HG03159 (cell line): ENCODE data around the gene STPG3.

ENCODE experiments used
- ATAC-seq: cut with Tn5 transposase; IDR thresholded peaks from one replicate; pipeline ENCODE4 v1.9.1; 2021; ENCODE audit warnings: mild to moderate bottlenecking, moderate library complexity; ENCODE audit not compliant: unreplicated experiment

STPG3 gene

DNA sequence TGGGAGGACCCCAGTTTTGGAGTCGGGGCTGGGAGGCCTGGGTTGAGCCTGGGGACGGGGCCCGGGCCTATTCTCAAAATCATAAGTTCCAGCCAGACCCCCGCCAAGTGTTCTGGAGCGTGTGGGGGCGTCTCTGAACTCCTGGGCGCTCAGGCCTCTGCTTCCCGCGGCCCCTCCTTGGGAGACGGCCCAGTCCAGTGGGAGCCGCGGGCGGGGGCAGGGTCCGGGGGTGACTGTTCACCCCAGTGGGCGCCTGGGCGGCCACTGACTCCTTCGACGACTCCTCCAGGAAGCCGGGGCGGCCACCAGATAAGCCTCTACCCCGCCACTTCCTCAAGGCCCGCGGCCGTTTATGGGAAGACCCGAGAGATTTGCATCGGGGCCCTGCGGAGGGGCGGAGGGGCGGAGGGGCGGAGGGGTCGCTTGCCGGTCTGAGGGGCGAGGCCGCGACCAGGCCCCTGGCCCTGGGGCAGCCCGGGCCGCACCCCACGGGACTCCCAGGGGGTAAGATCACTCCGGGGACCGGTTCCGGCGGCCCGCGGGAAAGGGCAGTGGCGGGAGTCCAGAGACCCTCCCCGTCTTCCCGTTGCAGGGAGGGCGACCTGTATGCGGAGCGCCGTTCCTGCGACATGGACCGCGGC is 27.1 kb downstream of the STPG3 start:
- ATAC-seq, result no peak

DNA sequence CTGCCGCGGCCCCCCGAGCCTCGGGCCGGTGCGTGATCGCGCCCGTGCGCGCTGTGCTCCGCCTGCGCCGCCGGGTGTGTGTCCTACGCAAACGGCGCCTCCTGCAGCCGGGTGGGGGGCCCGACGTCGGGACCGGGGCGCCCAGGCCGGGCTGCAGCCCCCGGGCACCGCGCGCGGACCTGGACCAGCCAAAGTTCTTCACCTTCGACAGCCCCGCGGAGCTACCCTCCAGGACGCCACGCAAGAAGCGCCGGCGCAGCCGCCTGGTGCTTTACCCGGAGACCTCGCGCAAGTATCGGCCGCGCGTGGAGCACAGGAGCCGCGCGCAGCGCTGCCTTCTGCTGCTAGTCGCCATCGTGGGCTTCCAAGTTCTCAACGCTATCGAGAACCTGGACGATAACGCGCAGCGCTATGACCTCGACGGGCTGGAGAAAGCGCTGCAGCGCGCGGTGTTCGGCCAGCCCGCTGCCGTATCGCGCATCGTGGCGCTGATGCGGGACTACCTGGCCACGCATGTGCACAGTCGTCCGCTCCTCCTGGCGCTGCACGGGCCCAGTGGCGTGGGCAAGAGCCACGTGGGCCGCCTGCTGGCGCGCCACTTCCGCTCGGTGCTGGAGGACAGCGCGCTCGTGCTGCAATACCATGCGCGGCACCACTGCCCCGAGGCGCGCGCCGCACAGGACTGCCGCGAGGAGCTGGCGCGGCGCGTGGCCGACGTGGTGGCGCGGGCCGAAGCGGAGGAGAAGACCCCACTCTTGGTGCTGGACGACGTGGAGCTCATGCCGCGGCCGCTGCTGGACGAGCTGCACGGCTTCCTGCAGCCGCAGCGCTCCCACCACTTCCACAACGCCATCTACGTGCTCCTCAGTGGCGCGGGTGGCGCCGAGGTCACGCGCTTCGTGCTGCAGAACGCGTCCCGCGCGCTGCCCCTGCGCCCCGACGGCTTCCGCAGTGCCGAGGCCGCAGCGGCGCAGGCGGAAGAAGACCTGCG is 27.9 kb downstream of the STPG3 start:
- ATAC-seq, result no peak

DNA sequence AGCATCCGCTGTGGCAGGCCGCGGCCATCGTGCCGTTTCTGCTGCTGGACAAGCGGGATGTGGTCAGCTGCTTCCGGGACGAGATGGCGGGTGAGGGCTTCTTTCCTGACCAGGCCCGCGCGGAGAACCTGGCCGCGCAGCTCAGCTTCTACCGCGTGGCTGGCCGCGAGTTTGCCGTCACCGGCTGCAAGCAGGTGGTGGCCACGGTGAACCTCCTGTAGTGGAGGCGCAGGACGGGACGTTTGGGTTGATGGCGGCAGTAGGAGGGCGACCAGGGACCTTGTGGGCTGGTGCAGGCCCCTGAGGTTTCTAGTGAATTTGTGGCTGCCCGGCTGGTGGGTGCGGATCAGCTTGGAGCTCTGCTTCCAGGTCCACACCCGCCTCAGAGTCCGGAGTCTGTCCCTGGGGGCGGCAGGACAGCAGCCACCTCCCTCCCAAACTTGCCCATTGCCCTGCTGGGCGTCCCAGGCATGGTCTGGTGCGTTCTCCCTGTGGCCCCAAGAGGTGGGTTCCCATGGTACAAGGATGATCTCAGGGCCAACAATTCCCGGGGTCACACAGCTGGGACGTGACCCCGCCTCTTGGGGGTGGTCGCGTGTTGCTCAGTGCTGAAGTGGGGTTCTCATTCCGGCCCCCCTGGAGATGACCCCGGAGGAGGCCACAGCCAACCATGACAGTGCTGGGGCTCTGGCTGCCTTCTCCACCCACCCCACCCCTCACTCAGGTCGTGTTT is 28.8 kb downstream of the STPG3 start:
- no peak for ATAC-seq

DNA sequence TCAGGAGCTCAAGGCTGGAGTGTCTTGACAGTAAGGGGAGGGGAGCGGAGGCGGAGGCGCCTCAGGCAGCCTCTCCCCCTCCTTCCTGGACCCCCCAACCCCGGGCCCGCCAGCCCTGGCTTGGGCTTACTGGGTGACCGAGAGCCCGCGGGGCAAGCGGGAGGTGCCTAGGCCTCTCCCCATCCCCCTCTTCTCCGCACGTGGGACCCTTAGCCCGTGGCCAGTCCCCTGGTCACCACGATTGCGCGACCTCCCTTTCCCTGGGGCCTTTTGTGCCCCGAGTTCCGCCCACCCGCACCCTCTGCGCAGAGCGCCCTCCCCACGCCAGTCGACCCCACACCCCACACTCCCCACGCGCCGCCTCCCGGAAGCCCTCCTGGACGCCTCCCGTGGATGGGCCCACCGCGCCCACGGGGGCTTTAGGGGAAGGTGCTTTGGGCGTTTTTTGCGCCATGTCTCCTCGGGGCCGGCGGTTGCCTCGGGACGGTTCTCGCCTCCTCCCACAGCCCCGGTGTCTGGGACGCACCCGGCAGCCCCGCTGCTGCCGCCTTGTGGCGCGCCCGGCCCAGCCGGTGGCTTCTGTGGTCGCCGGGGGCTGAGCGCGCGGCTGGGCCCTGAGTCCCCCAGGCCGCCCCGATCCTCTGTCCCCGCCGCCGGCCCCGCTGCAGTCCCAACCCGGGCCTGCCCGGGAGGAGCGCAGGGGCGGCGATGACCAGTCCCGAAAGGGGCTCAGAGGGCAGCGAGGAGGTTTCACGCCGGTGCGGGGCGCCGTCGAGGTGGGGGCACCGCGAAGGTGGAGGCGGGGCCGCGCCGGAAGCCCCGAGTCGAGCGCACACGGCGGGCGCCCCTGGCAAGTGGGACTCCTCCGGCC is 29.6 kb downstream of the STPG3 start:
- ATAC-seq, result no peak

DNA sequence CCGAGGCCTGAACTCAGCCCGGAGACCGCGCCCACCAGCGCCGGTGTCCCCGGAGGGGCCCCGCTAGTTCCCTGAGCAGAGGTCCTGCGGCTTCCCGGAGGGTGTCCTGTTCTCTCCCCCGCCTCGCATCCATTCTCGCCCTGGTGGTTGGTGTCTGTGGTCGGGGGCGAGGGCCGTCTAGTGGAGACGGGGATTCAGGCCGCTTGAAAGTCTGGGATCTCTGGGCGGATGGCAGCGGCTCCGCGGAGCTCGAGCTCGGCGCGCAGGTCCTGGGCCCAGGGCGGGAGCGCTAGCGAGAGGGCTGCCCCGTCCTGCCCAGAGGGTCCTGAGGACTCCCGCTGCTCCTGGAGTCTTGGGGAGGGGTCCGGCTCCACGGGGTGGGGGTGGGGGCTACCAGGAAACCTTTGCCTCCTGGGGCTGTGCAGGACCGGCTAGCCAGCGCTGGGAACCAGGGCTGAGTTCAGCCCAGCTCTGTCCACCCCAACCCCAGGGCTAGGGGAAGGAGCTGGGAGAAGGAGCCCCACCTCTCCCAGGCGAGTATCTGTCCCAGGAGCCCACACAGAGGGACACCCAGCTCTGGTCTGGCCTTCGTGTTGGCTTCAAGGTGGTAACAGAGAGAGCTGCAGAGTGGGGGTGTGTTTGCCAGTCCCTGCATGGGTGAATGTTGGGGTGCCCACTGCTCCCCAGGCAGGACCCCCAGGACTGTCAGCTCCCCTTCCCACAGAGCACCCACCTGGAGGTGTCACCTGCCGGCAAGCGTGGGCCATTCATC is 30.4 kb downstream of the STPG3 start:
- ATAC-seq, result no peak

DNA sequence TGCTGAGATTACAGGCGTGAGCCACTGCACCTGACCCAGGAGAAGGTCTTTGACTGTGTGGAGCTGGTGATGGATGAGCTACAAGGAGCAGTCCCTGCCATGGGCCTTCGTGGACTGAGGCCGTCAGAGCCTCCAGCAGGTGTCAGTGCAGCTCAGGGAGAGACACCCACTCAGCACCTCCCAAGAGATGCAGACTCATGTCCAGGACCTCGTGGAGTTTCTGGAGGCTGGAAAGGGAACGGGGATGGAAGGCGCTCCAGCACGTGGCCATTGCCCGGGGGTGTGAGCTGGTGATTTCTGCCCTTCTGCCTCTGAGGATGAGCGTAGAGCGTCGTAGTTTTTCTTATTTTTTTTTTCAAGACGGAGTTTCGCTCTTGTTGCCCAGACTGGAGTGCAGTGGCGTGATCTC is 35.9 kb downstream of the STPG3 start:
- ATAC-seq, result no peak

DNA sequence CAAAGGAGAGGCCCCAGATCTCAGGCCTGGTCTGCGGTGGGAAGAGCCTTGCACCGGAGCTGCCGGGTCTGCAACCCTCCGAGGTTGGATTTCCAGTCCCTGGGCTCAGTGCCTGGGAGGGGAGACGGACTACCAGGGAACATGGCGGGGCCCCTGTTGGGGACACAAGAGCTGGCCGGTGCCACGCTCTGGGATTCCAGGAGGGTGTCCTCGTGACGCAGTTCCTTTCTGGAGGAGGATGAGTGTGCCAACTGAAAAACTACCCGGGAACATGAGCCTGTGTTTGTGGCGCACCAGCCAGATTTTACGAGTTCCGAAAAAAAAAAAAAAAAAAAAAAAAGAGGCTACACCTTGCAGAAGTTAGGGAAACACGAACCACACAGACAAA is 42.0 kb downstream of the STPG3 start:
- ATAC-seq, result no peak

DNA sequence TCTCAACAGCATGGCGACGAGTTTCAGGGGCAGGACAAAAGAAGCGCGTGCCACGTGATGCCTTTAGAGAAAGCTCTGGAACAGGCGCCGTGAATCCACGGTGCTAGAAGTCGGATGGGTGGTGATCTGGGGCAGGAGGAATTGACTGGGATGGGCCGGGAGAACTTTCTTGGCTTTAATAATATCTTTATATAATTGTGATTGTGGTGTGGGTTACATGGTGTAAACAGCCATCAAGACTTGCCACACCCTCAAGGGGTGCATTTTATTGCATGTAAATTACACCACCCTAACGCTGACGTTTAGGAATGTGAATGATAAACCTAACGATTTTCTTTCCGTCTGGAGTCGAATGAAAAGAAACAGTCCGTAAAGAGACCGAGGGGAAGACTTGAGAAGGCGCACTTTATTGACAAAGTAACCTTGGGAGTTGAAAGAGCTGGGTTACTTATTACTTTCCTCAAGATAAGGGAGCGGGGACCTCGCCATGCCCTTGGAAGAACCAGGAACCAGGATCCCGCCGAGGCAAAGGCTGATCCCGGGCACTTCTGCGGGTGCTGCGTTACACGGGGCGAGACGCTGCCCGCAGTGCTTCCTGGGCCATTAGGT is 42.5 kb downstream of the STPG3 start:
- no peak for ATAC-seq

DNA sequence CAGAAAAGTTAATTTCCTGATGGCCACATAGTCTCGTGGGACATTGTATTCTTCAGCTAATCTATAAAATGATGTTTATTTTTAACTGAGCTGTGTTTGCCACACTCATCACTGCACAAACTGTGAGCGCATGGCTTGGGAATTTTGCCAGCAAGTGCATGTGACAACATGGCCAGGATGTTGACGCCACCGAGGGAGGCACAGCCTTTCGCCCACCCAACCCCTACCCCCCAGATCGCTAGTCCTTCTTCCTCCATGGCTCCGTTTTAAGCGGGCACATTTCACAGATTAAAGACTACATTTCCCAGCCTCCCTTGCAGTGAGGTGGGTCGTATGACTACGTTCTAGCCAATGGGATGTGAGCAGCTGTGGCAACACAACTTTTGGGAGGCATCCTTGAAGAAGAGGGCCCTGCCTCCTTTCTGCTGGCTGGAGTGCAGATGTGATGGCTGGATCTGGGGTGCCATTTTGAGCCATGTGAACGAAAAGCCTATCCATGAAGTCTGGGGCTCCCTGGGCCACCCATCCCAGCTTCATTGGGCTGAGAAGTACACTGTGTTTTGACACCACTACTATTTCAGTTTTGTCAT is 43.1 kb downstream of the STPG3 start:
- ATAC-seq, result no peak

DNA sequence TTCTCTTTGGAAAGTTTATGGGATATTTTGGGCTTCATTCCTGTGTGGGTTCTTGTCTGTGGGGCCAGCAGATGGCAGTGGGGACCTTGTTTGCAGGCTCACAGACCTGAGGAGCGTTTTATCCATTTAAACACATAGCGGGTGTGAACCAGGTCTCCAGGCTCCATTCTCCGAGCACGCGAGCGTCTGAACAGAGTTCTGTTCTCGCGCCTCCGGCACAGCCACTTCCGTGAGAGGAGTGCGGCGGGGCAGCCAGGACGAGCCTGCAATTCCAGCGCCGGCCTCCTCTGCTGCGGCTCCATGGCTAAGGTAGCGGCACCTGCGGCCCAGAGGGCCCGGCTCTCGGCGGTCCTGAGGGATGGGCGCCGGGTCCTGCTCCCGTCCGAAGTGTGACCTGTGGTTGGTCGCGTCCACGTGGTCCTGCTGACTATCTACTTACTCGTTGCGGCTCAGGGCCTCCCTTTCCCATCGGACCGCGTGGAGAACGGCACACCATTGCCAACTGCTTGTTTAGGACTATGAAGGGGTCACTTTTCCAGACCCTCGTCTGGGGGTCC is 43.7 kb downstream of the STPG3 start:
- no peak for ATAC-seq

DNA sequence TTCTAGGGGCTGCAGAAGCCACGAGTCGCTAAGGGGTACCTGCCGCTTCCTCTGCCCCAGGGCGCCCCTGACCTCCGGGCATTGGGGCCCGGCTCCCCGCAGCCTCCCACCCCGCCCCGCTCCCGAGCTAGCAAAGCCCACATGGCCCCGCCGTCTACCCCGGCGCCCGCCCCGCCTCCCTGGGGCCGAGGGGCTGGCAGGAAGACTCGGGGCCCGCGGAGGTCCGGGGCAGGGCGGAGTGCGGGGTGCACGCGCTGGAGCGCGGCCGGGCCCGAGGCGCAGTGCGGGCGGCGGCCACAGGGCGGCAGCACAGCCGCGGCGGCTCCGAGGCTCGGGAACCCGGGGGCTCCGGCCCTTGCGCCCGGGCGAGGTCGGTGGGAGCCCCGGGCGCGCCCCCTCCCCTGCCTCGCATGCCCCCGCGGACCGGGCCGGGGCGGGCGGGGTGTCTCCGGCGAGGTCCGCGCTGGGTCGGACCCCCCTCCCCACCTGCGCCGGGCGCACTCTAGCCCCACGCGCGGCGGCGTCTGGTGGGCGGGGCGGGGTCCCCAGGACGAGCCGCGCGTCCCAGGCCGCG is 44.2 kb downstream of the STPG3 start:
- no peak for ATAC-seq

DNA sequence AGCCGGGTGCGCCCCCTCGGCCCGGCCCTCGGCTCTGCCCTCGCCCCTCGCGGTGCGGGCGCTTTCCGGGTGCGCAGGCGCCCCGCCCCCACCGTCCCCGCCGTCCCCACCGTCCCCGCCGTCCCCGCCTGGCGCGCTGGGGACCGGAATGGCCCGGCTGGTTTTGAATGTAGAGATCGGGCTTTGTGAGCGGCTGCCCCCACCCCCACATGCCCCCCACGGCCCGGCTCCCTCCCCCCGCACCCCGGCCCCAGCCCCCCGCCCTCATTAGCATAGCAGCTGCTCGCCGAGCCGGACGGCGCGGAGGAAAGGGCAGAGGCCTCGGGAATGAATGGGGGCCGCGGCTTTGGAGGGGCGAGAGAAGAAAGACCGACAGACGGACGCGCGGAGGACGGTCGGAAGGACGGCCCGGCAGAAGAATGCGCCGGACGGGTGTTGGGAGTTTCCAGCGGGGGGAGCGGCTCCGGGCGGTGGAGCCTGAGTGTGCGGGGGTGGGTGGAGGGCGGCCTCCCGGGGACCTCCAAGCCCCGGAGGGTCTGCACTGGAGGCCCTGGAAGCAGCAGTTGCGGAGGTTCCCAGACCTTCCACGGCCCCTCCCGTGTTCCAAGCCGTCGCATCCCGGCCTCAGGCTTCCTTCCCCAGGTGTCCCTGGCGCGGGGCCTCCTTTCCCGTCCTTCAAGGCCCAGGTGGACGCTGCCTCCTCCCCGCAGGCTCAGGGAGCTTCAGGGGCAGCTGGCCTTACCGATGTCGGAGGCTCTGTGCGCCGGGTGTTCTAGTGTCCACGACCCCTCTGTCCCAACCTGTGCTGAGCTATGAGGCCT is 45.0 kb downstream of the STPG3 start:
- no peak for ATAC-seq

DNA sequence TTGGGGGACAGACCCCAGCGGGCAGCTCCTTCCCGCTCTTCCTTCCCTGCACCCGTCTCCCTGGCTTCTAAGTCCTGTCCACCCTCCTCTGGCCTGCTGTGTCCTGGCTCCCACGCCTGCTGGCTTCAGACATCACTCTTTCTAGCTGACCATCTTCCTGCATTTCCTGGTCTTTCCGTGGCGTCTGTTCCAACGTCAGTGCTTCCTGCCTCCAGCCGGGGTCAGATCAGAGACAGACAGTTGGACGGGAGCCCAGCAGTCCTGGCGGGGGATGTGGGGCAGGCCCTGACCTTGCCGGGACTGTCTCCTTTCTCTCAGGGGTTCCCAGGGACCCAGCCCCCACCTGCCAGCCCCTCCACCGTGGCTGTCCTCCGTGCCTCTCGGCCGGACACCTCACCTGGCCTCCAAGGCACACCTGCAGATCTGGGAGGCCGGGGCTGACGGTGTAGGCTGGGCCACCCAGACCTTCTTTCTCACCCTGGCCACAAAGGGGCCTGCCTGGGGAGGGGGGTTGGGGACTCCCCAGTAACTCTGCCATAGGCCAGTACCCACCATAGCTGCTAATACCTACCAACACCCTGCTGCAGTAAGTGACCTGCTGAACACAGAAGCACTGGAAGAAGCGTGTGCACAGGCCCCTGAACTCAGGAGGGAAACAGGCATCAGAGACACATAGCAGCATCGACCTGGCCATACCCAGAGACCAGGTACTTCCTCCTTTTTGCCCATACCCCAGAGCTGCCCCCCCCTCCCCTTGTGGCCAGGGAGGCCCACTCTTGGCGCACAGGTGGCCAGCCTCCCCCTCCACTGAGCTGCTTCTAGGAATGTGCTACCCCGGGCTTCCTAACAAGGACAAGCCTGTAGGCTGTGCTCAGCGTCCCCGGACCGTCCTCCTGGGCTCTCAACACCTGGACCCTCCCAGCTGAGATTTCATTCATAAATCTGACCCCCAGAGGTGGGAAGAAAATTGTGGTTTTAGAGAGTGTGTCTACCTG is 45.9 kb downstream of the STPG3 start:
- ATAC-seq, result no peak

DNA sequence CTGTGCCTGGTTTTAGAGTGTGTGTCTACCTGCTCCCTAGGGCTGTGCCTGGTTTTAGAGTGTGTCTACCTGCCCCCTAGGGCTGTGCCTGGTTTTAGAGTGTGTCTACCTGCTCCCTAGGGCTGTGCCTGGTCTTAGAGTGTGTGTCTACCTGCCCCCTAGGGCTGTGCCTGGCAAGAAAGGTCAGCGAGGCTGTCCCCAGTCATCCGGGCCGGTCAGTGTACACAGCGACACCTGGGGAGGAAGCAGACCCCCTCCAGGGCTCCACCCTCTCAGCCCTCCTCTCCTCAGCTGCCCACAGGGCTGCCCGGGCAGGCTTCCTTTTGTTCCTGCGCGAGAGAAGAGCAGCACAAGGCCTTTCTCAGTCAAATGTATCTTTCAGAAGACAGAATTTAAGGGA is 46.9 kb downstream of the STPG3 start:
- ATAC-seq, result no peak

DNA sequence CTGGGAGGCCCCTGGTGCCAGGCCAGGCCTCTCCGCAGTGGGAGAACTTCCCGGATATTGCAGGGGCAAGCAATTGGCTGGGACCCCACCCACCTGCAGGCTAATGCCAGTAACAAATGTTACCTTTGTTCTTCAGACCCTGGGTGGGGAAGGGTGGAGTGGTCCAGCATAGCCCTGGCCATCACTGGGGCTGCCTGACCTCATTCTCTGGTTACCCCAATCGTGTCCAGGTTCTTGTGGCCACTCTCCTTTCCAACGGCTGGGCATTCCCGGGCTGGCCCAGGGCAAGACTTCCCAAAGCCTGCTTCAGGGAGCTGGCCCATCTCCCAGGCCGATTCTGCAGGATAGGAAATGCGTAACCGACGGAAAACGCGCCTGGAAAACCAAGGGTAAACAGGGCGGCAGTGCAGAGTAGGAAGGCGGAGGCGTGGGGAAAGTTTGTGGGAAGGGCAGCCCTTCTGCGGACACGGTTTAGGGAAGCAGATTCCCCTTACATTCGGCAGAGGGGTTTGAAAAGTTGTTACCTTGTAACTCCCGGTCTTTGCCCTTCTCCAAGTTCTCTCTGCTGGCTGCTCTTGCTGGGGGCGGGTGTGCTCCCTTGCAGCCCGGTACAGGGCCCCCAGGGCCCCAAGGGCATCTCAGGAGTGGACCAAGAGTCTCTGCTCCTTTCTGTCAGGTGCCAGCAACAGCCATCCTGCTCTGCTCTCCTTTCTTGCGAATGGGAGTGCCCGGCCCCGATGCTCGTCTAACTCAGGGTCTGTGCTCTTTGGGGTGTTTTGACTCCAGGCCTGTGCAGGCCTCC is 47.5 kb downstream of the STPG3 start:
- no peak for ATAC-seq

DNA sequence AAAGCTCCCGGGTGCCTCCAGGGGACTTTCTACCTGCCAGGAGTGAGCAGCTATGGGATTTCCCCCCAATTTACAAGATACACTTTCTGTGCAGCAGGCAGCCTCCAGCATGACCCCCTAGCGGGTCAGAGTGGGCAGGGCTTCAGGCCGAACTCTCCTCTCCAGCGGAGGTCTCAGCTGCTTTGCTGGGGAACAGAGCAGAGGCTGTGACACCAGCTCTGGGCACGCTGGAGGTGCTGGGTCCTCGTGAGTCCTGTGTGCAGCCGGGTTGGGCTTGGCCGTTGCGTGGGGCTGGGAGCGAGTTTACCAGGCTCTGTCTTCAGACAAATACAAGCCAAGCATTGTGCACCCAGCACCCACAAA is 48.1 kb downstream of the STPG3 start:
- no peak for ATAC-seq
